ENCODE measurements around the gene PNKD.

The PNKD gene

DNA sequence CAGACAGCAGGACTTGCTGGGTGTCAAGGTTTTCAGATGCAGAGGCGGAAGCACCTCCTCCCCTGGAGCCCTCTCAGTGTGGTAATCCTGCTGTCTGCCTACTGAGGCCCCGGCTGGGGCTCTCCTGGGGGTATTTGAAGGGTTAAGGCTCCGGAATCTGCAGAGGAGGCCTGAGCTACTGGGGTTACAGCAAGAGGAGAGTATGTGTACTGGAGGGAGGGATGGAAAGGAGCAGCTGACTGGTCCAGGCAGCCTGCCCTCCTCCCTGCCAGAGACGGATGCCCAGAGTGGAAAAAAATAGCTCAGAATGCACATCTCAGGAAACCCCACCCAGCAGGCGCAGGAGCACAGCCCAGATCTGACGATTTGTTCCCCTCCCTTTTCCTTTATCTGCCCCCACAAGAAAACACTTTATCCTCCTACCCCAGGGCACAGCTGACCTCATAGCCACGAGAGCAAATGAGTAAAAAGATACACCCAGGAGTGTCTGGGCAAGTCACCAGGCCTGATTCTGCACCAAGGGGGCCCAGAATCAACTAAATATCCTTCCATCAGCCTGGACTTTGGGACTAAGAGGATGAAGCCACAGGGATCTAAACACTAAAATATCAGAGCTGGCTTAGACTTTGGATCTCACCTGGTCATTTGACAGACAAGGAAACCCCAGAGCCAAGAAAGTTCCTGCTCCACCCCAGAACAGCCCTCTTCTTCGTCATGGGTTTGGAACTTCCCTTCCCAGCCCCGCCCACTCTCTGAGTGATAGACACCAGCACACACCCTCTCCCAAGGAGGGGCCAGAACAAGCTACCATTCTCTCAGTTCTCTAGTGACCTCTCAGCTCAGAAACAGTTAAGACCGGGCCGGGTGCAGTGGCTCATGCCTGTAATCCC lies 16.5 kb downstream of the PNKD start:
- peak; percentile 89 for DNase-seq (ENCODE audit: extremely low read depth, low read depth)
- TF ChIP-seq, protein P1, sequence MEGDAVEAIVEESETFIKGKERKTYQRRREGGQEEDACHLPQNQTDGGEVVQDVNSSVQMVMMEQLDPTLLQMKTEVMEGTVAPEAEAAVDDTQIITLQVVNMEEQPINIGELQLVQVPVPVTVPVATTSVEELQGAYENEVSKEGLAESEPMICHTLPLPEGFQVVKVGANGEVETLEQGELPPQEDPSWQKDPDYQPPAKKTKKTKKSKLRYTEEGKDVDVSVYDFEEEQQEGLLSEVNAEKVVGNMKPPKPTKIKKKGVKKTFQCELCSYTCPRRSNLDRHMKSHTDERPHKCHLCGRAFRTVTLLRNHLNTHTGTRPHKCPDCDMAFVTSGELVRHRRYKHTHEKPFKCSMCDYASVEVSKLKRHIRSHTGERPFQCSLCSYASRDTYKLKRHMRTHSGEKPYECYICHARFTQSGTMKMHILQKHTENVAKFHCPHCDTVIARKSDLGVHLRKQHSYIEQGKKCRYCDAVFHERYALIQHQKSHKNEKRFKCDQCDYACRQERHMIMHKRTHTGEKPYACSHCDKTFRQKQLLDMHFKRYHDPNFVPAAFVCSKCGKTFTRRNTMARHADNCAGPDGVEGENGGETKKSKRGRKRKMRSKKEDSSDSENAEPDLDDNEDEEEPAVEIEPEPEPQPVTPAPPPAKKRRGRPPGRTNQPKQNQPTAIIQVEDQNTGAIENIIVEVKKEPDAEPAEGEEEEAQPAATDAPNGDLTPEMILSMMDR (IDR thresholded peaks at IDR 0.05; ENCODE audit: low read depth, low read length, missing control alignments): no peak
- peak overlapping the region; percentile 44 for H3K4me3 ChIP-seq (replicated peaks; ENCODE audit: low read depth, low read length)

DNA sequence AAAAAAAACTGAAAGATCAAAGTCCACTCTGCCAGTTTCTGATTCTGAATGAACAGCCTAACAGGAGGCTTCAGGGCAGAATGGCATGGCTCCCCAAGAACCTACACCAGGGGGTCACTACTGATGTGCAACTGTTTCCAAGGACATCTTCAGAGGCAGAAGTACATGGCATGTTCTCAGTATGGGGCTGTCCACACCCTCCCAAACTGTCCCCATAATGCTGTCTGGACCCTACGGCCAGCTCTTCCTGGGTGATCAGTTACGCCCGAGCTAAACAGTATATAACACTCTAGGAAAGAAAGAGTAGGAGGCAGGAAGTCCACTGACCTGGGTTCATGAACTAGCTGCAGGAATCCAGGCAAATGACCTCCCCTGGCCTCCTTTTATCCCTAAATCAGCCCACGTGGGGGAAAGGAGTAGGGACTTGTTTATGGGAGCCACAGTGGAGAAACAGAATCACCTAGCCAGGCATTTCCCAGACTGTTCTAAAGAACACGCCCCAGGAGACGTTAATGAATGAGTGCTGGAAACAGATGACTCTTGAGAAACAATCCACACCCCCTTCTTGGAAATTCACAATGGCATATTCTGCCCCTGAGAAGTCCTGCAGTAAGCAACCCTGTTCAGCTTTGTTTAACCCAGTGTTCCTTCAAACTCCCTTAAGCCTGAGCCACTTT lies 19.5 kb downstream of the PNKD start:
- TF ChIP-seq, protein P1 (IDR thresholded peaks at IDR 0.05; ENCODE audit: low read depth, low read length, missing control alignments): no peak
- H3K4me3 ChIP-seq (replicated peaks; ENCODE audit: low read depth, low read length): peak overlapping the region; percentile 77
- DNase-seq (ENCODE audit: extremely low read depth, low read depth): no peak

DNA sequence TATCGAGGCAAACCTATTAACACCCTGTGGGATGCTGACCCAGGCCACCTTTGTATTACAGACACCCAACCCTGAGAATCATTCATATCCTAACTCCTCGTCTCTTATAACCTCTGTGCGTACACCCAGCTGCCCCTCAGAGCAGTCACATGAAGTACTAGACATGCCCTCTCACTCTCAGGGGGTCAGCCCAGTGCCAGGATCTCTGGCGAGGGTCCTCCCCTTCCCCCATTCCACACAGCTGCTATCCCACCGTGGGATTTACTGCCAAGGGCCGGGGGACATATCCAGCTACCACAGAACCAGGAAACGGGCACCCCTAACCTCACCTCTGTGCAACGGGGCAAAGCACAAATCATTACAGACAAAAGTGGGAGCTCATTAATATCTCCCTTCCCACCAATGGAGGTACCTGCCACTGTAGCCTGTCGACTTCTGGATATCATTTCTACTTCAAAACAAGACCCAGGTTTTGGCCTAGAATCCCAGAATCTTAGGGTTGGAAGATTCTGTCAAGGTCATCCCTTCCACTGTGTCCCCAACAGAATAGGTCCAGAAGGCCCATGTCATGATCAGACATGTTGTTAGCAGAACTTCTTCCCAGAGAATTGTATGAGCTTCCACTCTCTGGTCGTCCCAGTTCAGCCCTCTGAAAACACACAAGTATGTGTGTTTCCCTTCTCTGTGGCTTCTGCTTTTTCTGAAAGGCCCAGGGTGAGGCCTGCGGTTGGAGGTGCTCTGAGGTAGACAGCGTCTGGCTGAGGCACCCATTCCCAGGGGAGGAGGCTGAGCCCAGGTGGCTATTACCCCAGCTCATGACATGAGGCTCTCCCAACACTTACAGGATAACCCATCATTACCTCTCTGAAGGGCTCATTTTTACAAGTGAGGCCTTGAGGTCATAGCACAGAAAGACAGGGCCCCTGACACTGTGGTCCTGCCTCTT lies 20.3 kb downstream of the PNKD start:
- peak overlapping the region; percentile 77 for H3K4me3 ChIP-seq (replicated peaks; ENCODE audit: low read depth, low read length)
- no peak for DNase-seq (ENCODE audit: extremely low read depth, low read depth)
- TF ChIP-seq, protein P1 (IDR thresholded peaks at IDR 0.05; ENCODE audit: low read depth, low read length, missing control alignments): no peak

DNA sequence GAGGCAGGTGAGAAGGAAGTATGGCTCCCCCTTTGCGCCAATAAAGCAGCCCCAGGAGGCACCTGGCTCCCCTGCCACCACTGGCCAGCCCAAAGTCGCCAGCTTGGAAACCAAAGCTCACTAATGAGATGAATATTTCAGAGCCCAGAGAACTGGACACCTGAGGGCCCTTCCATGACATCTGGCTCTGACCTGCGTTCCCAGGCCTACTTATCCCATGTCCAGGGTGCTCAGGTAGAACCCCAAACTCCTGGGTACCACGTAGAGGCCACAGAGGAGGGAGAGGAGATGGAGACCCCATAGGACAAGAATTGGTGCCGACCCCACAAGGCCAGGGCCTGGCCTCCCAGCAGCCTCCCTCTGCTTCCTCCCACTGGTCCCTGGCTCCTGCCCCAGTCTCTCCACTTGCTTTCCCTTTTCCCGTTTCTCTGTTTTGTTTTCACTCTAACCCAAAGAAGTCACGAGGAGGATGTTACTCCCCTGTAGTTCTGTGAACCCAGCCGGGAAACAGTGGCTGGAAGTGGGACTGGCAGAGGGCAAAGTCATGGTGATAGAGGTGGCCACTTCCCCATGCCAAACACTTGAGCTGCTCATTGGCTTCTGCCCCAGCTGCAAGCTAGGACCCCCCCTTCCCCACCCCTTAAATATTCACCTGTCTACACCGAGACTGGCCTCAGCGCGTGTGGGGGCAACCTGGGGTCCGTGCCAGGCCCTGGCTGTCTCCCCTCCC lies 21.2 kb downstream of the PNKD start:
- TF ChIP-seq, protein P1 (IDR thresholded peaks at IDR 0.05; ENCODE audit: low read depth, low read length, missing control alignments): no peak
- H3K4me3 ChIP-seq (replicated peaks; ENCODE audit: low read depth, low read length): peak overlapping the region; percentile 77
- DNase-seq (ENCODE audit: extremely low read depth, low read depth): no peak

DNA sequence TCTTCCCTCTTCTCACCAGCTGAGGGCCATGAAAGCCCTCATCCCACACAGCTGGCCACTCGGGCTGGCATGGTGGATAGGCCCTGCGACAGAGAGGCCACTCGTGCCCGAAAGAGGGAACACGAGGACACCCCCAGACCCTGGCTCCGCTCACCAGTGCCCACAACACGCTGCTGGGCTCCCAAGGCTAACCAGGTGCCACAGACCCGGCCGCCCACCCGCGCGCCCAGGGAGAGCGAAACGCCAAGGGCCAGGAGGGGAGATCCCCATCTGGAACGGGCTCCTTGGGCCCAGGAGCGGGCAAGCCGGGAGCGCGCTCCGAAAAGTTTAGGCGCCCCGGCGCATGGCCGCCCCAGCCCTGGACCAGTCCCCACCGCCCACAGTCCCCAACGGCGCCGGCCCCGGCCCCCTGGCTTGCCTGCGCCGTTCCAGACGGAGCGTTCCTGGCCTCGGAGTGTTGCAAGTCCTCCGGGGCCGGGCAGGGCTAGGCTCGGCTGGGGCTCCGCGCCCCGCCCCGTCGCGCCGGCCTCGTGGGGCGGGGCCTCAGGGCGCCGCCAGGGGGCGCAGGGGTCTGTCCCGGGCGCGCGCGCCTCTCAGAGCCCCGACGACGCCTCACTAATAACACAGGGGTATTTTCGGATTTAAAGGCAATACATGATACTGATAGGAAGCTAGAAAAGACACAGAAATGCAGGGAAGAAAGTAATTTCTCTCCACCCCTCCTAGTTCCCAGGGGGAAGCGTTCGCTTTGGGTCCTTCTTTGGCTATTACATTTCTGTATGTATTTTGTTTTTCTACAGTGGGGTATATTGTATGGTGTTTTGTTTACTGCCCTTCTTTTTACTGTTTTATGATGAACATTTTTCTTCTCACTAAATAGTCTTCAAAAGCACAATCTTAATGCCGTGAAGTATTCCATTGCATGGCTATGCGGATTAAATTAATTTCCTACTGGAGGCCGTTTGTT lies 22.0 kb downstream of the PNKD start, which contains the start of gene TMBIM1:
TMBIM1 (minus strand) TSS at position 456 of the 967 bp plus-strand sequence. CDS start 10,362 bp downstream, outside the sequence.
- H3K4me3 ChIP-seq (replicated peaks; ENCODE audit: low read depth, low read length): peak within 1 kb of the TSS; percentile 77
- TF ChIP-seq, protein P1 (IDR thresholded peaks at IDR 0.05; ENCODE audit: low read depth, low read length, missing control alignments): peak; percentile 58
- DNase-seq (ENCODE audit: extremely low read depth, low read depth): no peak
